SJCRH30 (cell line): ENCODE results near the gene BLOC1S2. TPM values are rescaled to one million over a fixed set of nuclear protein-coding genes. Genes with fewer than 3 reads are reported as not detected.

Source experiments
- DNase-seq, 2 experiments: peaks; one replicate each; pipeline ENCODE4 v3.0.0-alpha.2; 2015 to 2020
- H3K27ac ChIP-seq: fragments of 250-450 bp; sonication (Bioruptor Pico); 2 replicates; pipeline ENCODE4 v1.5.1; 2020; ENCODE audit warnings: mild to moderate bottlenecking, moderate library complexity
- H3K27me3 ChIP-seq: fragments of 250-450 bp; sonication (Bioruptor Pico); 2 replicates; pipeline ENCODE4 v1.5.1; 2020; ENCODE audit warnings: mild to moderate bottlenecking, moderate library complexity
- H3K36me3 ChIP-seq: fragments of 250-450 bp; sonication (Bioruptor Pico); 2 replicates; pipeline ENCODE4 v1.5.1; 2020; ENCODE audit warnings: mild to moderate bottlenecking, moderate library complexity
- H3K4me1 ChIP-seq: fragments of 250-450 bp; sonication (Bioruptor Pico); 2 replicates; pipeline ENCODE4 v1.5.1; 2020; ENCODE audit warnings: mild to moderate bottlenecking, moderate library complexity
- H3K4me3 ChIP-seq: fragments of 250-450 bp; sonication (Bioruptor Pico); 2 replicates; pipeline ENCODE4 v1.5.1; 2020; ENCODE audit warnings: mild to moderate bottlenecking, moderate library complexity
- H3K9me3 ChIP-seq: fragments of 250-450 bp; sonication (Bioruptor Pico); replicated peaks from 2 replicates; pipeline ENCODE4 v1.5.1; 2020; ENCODE audit warnings: mild to moderate bottlenecking, moderate library complexity
- total RNA-seq: library from RNA; depleted of rRNA; stranded (reverse); fragments of >200 nt; shearing (Covaris generic); gene quantifications from 2 replicates; pipeline ENCODE4 v1.2.3, GENCODE V29; 2014; rRNA removed

BLOC1S2 gene
- total RNA-seq = 55.5 and 59.7 TPM in 2 replicates

DNA sequence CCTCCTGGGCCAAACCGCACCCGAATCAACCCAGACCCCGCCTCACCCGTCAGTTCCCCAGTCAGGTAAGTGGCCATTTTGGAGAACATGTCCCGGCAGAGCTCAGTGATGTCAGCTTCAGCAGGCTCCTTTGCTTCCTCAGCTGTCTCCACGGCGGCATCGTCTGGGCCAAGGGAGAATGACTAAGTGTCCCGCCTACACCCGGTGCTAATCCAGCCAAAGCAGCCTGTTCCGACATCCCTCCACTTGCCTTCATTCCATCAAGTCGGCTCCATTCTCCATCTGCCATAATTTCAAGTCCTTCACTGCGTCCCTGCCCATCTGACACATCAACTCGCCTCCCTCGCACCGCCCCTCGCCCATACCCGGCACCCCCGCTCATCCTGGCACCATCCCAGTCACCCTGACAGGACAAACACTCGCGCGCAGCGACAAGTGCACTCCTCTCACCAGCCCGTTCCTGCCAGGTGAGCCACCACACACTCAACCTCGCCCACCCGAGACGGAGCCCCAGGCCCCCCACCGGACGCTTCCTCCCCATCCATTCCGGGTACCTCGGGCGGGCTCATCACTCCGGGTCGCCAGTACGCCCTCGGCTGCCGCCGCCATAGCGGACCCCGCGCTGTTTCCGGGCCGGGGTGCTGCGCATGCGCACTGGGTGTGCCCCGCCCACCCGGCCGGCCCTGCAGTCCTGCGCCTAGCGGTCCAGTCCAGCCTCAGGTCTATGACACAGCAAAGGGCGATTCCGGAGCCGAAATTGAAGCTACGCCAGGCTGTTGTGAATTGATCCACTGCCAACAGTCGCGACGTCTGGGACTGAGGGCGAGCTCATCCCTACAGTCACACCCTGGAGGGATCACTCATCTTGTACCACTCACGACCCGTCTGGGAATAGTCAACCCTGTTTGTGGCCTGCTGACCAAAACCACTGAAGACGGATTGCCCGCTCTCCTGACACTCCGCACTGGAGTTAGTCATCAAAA, at the start of gene BLOC1S2:
BLOC1S2 (minus strand) TSS at position 630 of the 983 bp plus-strand sequence; CDS start at position 609, 21 bp downstream.
- H3K9me3 ChIP-seq = no peaks in the 10 kb centered on the region
- peaks cover 4% of the 10 kb centered on the region; the same call in 1 of the 2 replicates for H3K27me3 ChIP-seq
- peak within 1 kb of the TSS; percentile 87 for H3K4me3 ChIP-seq
- H3K27ac ChIP-seq = peak within 1 kb of the TSS; percentile 67
- peak; percentile 85 to 91 for DNase-seq
- H3K4me1 ChIP-seq = 0 out of 2 replicates have a peak, but pooled peaks cover 6% of the 10 kb centered on the region
- peaks cover 12% of the 10 kb centered on the region for H3K36me3 ChIP-seq

DNA sequence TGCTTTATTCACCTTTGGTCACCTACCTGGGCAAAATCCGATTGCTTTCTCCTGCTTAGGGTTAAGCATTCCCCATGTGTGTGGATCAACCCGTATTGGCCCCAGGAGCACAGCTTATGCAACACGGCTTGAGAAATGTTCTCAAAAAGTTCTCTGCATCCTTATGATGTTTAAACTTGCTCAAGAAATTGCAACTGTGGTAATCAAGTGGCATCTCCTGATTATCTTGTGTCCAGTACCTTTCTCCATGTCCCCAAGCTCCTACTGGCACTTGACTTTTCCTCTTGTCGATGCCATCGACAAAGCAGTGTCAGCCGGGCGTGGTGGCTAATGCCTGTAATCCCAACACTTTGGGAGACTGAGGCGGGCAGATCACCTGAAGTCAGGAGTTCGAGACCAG, 48.3 kb upstream of the BLOC1S2 start:
- no peak for DNase-seq
- Histone ChIP-seq H3K27me3 (no peaks in the 10 kb centered on the region; the same call in 1 of the 2 replicates), H3K4me3 (no peak overlapping the region), H3K4me1 (no peaks in the 10 kb centered on the region), H3K27ac (no peak overlapping the region), H3K36me3 (no peaks in the 10 kb centered on the region), H3K9me3 (no peaks in the 10 kb centered on the region)

DNA sequence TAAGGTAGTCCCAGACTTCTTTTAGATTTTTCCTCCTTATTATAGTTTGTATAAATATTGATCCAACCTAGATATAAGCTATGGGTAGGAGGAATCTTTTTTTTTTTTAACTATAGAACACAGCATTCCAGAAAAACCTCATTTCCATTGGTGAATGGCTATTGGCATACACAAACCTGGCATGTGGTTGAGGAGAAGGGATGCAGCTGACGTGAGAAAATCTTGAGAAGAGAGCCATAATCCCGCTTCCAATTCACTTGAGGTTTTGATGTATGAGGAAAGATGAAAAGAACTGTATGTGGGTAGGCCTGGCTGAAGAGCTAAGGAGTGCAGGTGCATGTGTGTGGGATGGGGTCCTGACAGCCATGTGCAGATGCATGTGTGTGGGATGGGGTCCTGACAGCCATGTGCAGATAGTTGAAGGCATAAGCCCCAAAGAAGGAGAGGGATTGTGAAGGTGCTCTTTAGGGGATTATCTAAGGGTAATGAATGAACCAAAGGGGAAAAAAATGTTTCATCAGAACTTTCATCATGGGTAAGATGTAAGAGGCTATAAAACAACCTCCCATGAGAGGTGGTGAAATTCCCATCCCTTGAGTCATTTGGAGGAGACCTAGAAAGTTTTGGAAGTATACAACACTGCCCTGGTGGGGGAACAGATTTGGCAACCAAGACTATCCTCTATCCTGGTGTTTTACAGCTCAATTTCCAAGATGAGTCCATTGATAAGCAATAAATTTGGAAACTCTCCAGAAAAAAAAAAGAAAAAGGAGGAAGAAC, 47.4 kb upstream of the BLOC1S2 start:
- no peaks in the 10 kb centered on the region for H3K36me3 ChIP-seq
- no peak for DNase-seq
- H3K27me3 ChIP-seq = no peaks in the 10 kb centered on the region
- no peak overlapping the region for H3K4me3 ChIP-seq
- no peaks in the 10 kb centered on the region for H3K9me3 ChIP-seq
- H3K4me1 ChIP-seq = no peaks in the 10 kb centered on the region
- no peak overlapping the region for H3K27ac ChIP-seq

DNA sequence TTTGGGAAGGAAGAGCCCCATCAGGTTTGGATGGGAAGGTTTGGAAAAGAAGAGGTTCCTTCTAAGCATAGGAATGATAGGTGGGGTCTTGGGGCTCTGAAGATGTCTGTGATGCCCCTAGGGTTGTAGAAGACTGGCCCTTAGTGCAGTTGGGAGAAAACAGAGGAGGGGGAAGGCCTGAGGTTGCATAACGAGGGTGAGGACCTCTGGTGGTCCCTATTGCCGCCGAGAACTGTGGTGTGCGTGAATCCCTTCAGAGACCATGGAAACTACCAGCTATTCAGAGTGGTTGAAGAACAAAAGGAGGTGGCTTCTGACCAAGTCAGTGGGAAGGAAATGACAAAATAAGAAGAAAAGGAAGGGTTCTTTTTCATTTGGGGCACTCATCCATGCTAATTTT, 46.6 kb upstream of the BLOC1S2 start:
- no peaks in the 10 kb centered on the region for H3K36me3 ChIP-seq
- H3K27me3 ChIP-seq = no peaks in the 10 kb centered on the region
- H3K27ac ChIP-seq = no peak overlapping the region
- H3K9me3 ChIP-seq = no peaks in the 10 kb centered on the region
- DNase-seq = no peak
- no peak overlapping the region for H3K4me3 ChIP-seq
- H3K4me1 ChIP-seq = no peaks in the 10 kb centered on the region

DNA sequence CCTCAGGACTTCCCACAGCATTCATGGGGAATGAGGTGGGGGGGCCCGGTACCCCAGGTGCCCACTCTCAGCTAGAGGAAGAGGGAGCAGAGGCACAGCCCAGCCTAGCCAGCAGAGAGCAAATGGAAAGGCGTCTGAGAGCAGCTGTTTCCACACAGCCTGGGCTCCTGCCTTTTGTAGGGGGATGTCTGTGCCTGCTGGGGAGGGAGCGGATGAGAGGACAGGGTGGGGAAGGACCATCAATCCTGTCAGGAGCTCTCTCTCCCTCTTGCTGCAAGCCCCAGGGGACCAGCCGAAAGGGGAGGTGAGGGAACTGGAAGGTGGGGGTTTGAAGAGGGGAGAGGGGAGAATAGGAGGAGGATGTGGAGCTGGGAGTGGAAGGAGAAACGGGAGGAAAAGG, 43.6 kb upstream of the BLOC1S2 start, which contains the start of gene PKD2L1:
PKD2L1 (minus strand) TSS at position 150 of the 400 bp plus-strand sequence; CDS start at position 25, 125 bp downstream.
- no peaks in the 10 kb centered on the region for H3K9me3 ChIP-seq
- no peaks in the 10 kb centered on the region; the same call in 1 of the 2 replicates for H3K27me3 ChIP-seq
- no peak within 1 kb of the TSS for H3K4me3 ChIP-seq

DNA sequence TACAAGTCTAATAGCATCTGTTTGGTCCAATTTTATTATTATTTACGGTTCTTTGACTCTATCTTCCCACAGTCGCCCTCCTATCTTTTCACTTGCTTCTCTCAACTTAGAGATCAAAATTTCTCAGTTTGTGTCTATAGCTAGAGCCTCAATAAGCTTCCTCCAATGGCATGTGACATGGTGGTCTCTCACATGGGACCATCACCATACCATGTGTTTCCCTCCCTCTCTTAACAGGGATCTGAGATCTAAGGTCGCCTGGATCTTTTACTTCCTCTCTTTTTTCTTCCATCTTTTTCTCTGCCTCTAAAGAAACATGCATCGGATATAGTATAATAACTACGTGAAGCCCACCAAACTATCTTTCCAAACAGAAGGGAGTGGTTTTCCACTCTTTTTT, 41.7 kb upstream of the BLOC1S2 start:
- no peaks in the 10 kb centered on the region; the same call in 1 of the 2 replicates for H3K27me3 ChIP-seq
- H3K4me3 ChIP-seq = no peak overlapping the region
- H3K4me1 ChIP-seq = no peaks in the 10 kb centered on the region
- DNase-seq = no peak
- no peaks in the 10 kb centered on the region for H3K36me3 ChIP-seq
- no peak overlapping the region for H3K27ac ChIP-seq
- H3K9me3 ChIP-seq = no peaks in the 10 kb centered on the region

More for the DNA sequence above, 43.6 kb upstream of the BLOC1S2 start, which contains the start of gene PKD2L1:
- Histone ChIP-seq H3K4me1 (no peaks in the 10 kb centered on the region), H3K27ac (no peak within 1 kb of the TSS), H3K36me3 (no peaks in the 10 kb centered on the region)
- no peak for DNase-seq

DNA sequence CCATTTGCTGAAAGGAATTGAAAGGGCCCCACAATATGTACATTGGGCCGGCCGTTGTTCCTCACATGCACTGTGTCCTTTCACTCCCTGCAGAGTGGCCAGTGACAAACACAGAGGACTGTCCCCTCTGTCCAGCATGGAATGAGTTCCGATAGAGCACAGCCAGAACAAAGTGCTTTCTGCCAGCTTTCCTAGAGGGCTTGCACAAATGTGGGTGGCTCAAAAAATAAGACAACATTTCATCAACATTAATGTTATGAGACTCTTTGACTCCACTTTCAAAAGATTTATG, 41.2 kb upstream of the BLOC1S2 start:
- Histone ChIP-seq H3K9me3 (no peaks in the 10 kb centered on the region), H3K27me3 (no peaks in the 10 kb centered on the region; the same call in 1 of the 2 replicates), H3K36me3 (no peaks in the 10 kb centered on the region), H3K27ac (no peak overlapping the region), H3K4me1 (no peaks in the 10 kb centered on the region), H3K4me3 (no peak overlapping the region)
- no peak for DNase-seq

- Histone ChIP-seq H3K27ac (no peak overlapping the region), H3K9me3 (no peaks in the 10 kb centered on the region), H3K27me3 (no peaks in the 10 kb centered on the region; the same call in 1 of the 2 replicates), H3K4me1 (no peaks in the 10 kb centered on the region), H3K4me3 (no peak overlapping the region), H3K36me3 (no peaks in the 10 kb centered on the region)
- DNase-seq = no peak
Measured at GRCh38 chr10:100327007-100327717, 40.7 kb upstream of the BLOC1S2 start.

GRCh38 chr10:100325158-100325557, 38.7 kb upstream of the BLOC1S2 start:
- no peaks in the 10 kb centered on the region for H3K4me1 ChIP-seq
- H3K9me3 ChIP-seq = no peaks in the 10 kb centered on the region
- no peak overlapping the region for H3K4me3 ChIP-seq
- no peaks in the 10 kb centered on the region for H3K36me3 ChIP-seq
- peak; percentile 32 to 47 for DNase-seq
- no peak overlapping the region for H3K27ac ChIP-seq
- peaks cover 3% of the 10 kb centered on the region; the same call in 1 of the 2 replicates for H3K27me3 ChIP-seq

DNA sequence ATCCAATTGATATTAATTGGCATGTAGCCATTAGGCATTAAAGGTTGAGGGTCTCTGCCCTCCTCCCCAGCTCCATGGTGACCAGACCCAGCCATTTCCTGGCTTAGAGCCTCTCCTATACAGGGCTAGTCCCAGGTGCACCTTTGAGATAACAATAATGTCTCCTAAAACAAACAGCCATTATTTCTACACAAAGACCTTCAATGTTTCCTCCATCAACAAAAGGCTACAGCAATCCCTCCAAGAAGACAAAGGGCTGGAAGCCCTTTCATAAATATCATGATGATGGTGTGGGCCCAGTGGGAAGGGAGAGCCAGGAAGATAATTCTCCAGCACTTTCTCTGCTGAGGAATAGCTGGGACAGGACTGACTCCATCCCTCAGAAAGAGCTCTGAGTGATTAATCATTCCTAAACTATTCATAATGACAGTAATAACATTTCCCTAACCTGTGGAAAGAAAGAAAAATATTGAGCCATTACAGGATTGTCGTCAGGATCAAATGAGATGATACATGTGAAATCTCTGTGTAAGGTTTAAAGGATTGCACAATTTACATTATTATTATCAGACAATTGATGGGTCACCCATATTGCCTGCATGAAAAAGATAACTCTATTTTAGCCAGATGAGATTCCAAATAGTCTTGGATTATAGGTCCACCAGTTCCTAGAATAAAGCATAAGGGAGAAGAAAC, 33.4 kb upstream of the BLOC1S2 start:
- Histone ChIP-seq H3K36me3 (no peaks in the 10 kb centered on the region), H3K9me3 (no peaks in the 10 kb centered on the region), H3K4me1 (no peaks in the 10 kb centered on the region), H3K27ac (no peak overlapping the region), H3K27me3 (peaks cover 8% of the 10 kb centered on the region; the same call in 1 of the 2 replicates), H3K4me3 (no peak overlapping the region)
- DNase-seq = no peak

GRCh38 chr10:100318207-100318606, 31.7 kb upstream of the BLOC1S2 start:
- no peaks in the 10 kb centered on the region for H3K4me1 ChIP-seq
- no peaks in the 10 kb centered on the region for H3K9me3 ChIP-seq
- no peak overlapping the region for H3K4me3 ChIP-seq
- no peaks in the 10 kb centered on the region for H3K36me3 ChIP-seq
- H3K27me3 ChIP-seq = peaks cover 8% of the 10 kb centered on the region; the same call in 1 of the 2 replicates
- H3K27ac ChIP-seq = no peak overlapping the region
- DNase-seq = no peak

- Histone ChIP-seq H3K4me3 (no peak overlapping the region), H3K27me3 (peaks cover 8% of the 10 kb centered on the region)
Measured at GRCh38 chr10:100315615-100316014, 29.1 kb upstream of the BLOC1S2 start.

DNA sequence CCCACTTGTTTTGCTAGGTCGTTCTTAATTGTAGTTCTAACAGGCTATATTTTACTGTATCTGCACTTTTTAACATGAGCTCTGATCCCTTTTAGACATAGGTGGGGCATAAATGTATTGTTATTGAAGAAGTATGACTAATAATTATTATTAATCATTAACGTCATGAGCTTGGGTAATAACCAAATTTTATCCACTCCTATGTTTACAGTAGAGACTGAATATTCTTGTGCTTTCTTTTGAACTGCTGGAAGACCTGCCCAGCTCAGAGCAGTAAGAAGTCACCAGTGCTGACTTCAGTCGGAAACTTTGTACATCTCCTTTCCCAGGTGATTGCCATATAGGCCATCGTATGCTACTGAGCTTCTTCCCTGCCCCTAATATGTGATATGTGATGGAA, 24.8 kb upstream of the BLOC1S2 start:
- no peak overlapping the region for H3K4me3 ChIP-seq
- no peak for DNase-seq
- H3K9me3 ChIP-seq = no peaks in the 10 kb centered on the region
- no peak overlapping the region for H3K27ac ChIP-seq
- H3K4me1 ChIP-seq = no peaks in the 10 kb centered on the region
- peaks cover 7% of the 10 kb centered on the region for H3K27me3 ChIP-seq
- no peaks in the 10 kb centered on the region for H3K36me3 ChIP-seq

More at GRCh38 chr10:100315615-100316014, 29.1 kb upstream of the BLOC1S2 start:
- Histone ChIP-seq H3K27ac (no peak overlapping the region), H3K9me3 (no peaks in the 10 kb centered on the region), H3K4me1 (no peaks in the 10 kb centered on the region), H3K36me3 (no peaks in the 10 kb centered on the region)
- DNase-seq = no peak

GRCh38 chr10:100307684-100308083, 21.2 kb upstream of the BLOC1S2 start:
- H3K9me3 ChIP-seq = no peaks in the 10 kb centered on the region
- DNase-seq = no peak
- no peak overlapping the region for H3K27ac ChIP-seq
- peaks cover 4% of the 10 kb centered on the region; the same call in 1 of the 2 replicates for H3K27me3 ChIP-seq
- H3K4me1 ChIP-seq = no peaks in the 10 kb centered on the region
- H3K36me3 ChIP-seq = no peaks in the 10 kb centered on the region
- no peak overlapping the region for H3K4me3 ChIP-seq
